GM19023 (cell line): ENCODE measurements around the gene PDP2.
"Not testable (repeated sequence)": the region's sequence is repeated elsewhere in the genome, so short reads cannot be mapped to it uniquely, and the experiment has no call there.

Experiments
- ATAC-seq: cut with Tn5 transposase; IDR thresholded peaks from one replicate; pipeline ENCODE4 v1.9.1; 2021; ENCODE audit warnings: mild to moderate bottlenecking, moderate library complexity; ENCODE audit not compliant: unreplicated experiment

The PDP2 gene

DNA sequence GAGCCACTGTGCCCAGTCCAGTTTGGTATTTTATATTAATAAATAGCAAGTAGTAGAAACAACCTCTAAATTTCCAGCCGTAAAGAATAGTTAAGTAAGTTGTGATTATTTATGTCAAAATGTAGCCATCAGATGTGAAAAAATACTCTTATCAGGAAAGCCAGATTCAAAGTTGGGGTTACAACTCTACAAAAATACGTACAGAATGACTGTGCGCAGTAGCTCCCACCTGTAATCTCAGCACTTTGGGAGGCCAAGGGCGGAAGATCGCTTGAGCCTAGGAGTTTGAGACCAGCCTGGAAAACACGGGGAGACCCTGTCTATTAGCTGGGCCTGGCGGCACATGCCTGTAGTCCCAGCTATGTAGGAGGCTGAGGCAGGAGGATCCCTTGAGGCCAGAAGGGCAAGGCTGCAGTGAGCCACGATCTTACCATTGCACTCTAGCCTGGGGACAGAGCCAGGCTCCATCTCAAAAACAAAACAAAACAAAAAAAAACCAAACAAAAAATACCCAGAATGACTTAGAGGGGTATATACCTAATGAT lies 1.7 kb downstream of the PDP2 start:
- ATAC-seq, result no peak

DNA sequence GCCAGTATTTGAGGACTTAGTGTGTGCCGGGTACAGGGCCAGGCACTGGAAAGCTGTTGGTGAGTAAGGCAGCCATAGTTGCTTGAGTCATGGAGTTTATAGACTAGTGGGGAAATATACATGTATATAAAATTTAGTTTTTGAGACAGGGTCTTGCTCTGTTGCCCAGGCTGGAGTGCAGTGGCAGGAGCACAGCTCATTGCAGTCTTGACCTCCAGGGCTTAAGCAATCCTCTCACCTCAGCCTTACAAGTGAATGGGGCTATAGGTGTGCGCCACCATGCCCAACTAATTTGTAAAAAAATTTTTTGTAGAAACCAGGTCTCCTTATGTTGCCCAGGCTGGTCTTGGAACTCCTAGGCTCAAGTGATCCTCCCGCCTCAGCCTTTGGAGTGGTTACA lies 2.4 kb downstream of the PDP2 start:
- no peak for ATAC-seq

DNA sequence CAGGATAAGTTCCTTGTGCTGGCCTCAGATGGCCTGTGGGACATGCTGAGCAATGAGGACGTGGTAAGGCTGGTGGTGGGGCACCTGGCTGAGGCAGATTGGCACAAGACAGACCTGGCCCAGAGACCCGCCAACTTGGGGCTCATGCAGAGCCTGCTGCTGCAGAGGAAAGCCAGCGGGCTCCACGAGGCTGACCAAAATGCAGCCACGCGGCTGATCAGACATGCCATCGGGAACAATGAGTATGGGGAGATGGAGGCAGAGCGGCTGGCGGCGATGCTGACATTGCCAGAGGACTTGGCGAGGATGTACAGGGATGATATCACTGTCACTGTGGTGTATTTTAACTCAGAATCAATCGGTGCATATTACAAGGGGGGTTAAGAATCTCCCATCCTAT lies 5.2 kb downstream of the PDP2 start:
- no peak for ATAC-seq

DNA sequence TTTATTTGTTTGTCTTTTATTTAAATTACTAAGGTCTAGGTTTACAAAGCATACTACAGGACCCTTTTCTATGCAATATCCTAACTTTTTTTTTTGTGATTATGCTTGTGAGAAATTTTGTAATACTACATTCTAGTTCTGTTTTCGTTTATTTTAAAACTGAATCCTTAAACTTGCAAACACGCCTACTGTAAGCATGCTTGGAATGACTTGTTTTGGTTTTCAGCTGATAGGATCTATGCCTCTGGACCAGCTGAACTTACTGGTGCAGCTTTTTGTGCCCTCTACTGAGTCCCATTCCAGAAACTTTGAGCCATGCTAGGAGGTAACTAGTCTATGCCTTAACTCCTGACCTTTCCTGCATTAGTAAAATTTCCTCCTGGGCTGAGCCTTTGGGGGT lies 6.0 kb downstream of the PDP2 start:
- ATAC-seq, result no peak

DNA sequence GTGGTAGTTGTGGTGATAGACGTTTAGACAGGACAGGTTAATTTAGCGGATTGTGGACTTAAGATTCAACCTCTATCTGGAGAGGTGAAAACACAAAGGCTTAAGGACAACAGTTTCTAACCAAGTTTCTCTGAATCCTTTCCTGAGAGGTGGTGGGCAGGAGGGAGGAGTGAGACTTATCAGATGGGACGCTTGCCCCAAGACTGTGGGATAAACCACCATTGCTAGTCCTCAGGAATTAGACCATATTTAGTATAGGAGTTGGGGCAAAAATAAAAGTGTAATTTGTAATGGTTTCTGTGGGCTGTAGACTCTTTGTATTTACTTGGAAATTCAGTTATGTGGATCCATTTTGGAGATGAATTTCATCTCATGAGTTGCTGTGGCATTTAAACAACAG lies 6.6 kb downstream of the PDP2 start:
- no peak for ATAC-seq

DNA sequence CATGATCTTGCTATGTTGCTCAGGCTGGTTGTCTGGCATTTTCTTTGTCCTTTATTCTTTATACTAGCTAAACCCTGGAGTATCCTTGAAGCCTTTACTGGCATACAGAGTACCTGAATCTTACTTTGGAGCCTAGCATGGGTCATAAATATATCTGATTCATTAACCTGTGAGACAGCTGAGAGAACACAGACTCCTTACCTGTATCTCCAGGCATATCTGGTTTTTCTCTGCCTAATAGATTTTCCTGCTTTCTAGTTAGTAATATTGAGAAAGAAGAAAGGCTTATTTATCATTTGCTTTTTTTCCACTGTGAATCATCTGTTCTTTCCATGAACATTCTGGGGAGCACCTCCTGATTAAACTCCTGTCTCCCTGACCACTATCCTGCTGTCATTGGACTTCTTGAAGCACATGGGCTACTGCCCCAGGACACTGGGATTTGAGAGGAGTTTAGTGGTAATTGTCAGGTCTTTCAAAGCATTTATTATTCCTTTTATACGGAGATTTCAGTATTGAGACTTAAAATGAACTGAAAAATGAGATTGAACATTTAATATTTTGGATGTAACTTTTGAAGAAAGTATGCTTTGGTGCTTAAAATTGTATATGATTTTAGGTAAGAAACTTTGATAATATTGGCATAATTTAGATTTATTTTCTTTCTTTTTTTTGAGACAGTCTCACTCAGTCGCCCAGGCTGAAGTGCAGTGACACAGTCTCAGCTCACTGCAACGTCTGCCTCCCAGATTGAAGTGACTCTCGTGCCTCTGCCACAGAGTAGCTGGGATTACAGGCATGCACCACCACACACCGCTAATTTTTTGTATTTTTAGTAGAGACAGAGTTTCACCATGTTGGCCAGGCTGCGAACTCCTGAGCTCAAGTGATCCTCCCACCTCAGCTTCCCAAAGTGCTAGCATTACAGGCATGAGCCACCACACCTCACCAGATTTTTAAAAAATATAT lies 8.6 kb downstream of the PDP2 start:
- ATAC-seq, result no peak

DNA sequence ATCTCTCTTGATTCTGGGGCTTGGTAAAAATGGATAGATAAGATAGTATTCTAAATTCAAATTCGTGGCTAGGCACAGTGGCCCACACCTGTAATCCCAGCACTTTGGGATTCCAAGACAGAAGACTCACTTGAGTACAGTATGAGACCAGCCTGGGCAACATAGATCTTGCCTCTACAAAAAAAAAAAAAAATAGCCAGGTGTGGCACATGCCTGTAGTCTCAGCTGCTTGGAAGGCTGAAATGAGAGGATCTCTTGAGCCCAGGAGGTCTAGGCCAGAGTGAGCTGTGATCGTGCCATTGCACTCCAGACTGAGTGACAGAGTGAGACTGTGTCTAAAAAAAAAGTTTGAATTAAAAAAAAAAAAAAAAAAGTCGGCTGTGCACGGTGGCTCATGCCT lies 9.3 kb downstream of the PDP2 start:
- ATAC-seq, result no peak

DNA sequence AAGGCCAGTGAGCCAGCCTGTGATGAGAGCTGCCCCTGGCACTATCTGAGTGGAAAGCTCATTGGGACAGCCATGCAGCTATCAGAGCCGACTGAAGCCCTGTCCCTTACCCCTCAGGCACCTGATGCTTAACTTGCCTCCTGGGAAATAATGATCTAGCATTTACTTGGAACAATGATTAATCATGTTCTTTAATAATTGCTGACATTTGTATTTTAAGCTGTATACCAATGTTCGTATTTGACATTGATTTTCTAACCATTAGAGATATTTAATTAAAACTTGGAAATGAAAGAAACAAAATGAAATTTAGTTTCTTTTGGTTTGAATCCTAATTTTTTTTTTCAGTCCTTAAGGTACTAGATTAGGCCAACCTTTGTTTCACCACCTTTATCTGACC lies 10.5 kb downstream of the PDP2 start:
- ATAC-seq, result no peak

DNA sequence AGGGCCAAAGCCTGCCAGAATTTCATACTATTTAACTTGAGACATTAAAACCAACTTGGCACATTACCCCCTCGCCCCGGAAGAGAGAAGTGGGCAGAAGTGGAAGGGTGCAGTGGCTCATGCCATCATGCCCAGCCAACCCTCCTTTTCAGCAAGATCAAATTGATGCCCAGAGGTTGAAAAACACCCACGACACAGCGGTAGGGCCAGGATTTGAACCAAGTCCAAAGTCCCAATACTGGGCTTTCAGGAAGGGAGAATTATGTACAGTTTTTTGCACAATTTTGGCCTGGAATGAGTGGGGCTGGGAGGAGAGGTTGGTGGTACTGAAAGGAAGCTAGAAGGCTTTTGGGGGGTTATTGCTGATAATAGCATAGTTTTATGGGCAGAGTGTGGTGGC lies 11.0 kb downstream of the PDP2 start:
- no peak for ATAC-seq

DNA sequence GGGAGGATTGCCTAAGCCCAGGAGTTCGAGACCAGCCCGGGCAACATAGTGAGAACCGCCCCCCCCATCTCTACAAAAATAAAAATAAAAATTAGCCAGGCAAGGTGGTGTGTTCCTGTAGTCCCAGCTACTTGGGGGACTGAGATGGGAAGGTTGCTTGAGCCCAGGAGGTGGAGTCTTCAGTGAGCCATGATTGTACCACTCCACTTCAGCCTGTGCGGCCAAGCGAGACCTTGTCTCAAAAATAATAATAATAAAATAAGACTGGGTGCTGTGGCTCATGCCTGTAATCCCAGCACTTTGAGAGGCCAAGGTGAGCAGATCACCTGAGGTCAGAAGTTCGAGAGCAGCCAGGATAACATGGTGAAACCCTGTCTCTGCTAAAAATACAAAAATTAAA lies 11.5 kb downstream of the PDP2 start:
- ATAC-seq, result no peak

DNA sequence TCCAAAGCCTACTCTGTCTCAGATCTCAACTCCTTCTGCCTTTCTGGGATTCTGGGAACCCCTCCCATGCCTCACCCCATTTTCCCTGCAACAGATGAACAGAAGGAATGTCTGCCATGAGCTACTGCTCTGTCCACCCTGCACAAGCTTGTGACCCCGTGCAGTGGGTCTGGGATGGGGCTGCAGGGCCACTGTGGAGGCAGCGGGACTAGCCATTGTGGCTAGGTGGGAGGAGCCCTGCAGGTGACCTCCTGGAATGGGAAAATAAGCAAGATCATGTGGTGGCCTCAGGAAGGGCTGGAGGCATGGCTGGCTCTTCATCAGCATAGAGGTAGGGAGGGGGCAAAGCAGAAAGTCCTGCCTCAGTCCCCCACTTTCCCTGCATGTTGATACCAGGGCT lies 13.7 kb downstream of the PDP2 start:
- ATAC-seq, result no peak

DNA sequence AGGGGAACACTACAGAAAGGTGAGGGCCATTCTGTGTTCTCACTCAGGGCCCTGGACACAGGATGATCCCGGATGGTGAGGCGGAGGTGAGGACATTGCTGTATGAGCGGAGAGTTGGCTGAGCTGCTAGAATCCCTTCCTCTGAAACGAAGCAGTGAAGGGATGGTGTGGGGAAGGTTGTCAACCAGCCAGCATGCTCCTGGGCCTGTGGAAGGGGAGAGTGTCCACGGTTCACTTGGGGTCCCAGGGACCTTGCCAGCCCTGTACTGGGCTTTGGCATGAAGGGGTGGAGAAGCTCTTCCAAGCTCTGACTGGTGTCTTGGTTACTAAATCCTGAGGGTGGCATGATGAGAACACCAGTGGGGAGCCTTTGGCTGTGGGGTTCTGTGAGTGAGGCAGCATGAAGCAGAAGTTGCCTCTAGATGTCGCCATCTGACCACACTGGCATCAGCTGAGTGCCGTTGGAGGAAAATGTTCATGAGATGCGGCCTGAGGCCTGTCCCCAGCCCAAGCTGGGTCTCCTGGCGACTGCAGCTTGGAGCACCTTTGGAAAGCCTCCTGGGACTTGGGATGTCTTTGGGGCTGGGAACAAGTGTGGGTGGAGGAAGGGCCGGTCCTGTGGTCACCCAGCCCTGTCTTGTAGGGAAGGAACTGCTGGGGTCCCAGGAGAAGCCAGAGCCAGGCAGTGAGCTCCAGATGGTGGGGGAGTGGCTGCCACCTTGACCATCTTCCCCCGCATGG lies 14.8 kb downstream of the PDP2 start:
- ATAC-seq, result peak; percentile 80

DNA sequence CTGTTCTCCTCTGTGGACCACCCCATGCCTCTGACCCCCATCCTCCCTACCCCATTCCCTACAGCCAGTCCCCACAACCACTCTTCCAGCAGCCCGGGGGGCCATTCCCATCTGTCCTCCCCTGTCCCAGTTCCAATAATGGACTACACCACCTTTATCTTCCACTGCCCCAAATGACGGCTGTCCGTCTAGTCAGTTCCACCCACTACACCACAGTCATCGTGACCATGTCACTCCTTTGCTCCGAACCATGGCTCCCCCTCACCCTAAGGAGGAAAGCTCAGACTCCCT lies 15.3 kb downstream of the PDP2 start:
- ATAC-seq, result no peak

DNA sequence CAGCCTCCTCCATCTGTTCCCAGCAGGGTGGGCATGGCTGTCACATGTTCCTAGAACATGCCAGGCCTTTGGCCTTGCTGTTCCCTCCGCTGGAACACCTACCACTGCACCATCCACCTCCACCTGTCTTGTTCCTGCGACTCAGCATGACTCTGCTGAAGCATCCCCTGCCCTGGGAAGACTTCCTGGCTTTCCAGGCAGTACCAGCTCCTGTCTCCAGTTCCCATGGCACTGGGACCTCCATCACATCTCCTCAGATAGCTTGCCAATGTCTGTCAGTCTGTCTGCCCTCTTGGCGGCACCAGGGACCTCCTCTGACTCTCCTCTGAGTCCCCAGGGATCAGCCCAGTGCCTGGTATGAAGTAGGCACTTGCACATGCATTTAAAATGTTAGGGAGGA lies 15.7 kb downstream of the PDP2 start:
- ATAC-seq, result no peak

DNA sequence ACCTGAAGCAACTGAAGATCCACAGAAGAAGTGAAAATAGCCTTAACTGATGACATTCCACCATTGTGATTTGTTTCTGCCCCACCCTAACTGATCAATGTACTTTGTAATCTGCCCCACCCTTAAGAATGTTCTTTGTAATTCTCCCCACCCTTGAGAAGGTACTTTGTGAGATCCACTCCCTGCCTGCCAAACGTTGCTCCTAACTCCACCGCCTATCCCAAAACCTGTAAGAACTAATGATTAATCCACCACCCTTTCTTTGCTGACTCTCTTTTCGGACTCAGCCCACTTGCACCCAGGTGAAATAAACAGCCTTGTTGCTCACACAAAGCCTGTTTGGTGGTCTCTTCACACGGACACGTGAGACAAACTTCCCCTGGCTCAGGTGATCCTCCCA lies 16.4 kb downstream of the PDP2 start:
- ATAC-seq, result not testable (repeated sequence)

DNA sequence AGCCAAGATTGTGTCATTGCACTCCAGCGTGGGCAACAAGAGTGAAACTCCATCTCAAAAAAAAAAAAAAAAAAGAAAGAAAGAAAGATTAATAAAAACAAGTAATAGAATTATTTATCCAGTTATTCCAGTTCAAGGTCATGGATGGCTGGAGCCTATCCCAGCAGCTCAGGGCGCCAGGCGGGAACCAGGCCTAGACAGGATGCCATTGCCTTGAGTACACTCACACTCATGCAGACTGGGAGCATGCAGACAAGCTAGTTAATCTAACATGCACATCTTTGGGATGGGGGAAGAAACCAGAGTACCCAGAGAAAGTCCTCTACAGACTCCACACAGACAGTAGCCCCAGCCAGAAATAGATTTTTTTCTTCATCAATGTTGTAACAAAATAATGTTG lies 17.9 kb downstream of the PDP2 start:
- no peak for ATAC-seq

DNA sequence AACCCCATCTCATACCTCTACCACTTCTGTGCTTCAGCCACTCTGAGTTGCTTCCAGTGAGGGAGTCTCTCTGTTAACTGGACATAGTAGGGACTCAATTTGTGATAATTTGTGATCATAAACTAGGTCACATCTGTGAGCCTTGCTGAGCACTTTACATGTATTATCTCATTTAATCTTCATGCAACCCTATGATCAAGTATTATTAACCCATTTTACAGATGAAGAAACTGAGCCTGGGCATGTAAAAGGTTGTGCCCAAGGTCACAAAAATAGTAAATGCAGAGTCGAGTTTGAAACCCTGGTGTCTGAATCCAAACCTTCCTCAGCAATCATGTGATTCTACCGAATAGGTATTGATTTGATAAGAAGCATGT lies 18.6 kb downstream of the PDP2 start:
- no peak for ATAC-seq

DNA sequence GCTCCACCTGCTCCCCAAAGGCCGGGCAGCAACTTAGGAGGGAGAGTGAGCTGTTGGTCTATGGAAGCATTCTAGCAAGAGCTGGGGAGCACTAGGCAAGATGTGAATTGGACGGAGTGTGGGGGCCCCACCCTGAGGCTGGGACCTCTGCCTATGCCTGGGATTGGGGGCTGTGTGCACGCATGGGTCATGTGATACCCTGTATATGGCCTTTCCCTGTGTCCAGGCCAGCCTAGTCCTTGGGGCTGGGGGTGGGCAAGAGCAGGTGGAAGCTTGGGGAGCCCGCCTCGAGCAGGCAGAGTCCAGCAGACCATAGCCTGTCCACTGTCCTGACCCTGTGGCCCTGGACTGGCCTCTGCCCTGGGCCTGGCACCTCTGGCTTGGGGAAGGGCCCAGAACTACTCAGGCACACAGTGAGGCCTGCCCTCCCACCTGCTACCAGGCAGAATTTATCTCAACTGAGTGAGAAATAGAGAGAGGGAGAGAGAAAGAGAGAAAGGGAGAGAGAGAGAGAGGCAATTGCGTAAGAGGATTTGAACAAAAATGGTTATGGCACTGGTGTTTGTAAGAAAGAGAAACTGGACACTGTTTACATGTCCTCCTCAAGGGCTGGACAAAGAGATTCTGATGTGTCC lies 19.1 kb downstream of the PDP2 start:
- no peak for ATAC-seq

DNA sequence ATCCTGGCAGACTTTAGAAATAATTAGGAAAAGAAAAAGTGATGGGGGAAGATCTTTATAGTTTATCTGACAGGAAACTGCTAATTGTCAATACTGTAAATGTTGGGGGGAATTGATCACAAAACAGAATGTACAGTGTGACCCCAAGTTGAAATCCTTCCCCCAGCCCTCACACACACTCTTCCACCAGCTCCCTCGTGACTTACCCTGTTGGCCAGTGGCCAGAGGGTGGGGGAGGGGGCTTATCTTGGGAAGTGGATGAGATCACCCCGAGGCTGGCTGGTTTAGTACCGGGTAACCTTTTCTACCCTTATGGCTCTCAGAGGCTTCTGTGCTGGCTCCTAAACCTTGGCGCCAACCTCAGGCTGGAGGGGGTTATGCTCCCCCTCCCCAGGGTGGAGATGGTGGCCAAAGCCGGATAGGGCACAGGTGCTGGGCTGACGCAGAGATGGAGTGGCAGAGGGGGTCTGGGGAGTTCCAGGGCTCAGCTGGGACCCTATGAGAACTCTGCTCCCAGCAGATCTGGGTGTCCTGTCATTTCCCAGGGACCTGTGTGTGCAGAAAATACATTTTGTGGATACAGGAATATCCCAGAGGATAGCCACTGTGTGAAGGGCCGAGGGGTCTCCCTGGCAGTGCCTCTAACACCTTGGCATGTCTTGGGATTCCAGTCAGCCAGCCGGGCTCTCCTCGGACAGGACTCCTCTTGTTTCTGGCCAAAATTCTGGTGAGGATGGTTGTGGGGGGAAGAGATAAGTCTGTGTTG lies 19.8 kb downstream of the PDP2 start:
- ATAC-seq, result no peak

DNA sequence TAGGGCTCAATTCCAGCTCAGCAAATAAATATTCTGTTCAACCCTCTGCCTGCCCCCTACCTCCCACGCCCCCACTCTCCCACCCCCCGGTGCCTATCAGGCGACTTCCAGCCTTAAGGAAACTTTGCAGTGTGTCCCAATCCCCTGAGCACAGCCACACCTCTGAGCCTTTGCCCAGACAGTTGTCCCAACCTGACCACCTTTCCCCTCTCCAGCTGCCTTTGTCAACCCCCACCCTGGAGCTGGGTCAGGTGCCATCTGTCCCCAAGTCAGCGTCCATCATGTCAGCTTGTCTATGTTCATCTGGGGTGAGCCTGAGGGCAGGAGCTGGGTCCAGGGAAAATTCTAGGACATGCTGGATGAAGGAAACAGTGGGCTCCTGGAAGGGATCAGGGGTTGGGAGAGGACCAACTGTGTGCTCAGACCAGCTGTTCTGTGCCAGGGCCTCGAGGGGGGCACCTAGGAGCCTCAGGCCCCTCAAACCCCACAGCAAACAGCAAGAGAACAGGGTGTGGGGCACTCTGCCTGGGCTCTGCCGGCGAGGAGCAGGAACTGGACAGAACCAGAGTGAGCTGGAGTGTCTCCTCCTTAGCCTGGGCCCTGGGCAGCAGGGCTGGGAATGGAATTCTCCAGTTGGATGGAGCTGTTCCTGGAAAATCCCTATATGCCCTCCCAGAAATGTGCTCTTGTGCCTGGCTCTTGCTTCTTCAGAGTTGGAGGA lies 20.6 kb downstream of the PDP2 start:
- ATAC-seq, result no peak
